Right lobe of liver (tissue), 4 donors: ENCODE results near the gene DACH1.

Source experiments
- POLR2A ChIP-seq: fragments of 450-650 bp; IDR thresholded peaks from one replicate; pipeline ENCODE4 v1.6.1; 2017; ENCODE audit warnings: antibody characterized with exemption, mild to moderate bottlenecking
- TF ChIP-seq, protein P1 (sequence below), 4 donors: fragments of 200-600 bp in 3 of 4; fragments of 450-650 bp in 1 of 4; IDR thresholded peaks; one replicate each; pipeline versions ENCODE4 v1.5.1 to v1.8.0; 2016 to 2022; ENCODE audit warnings: antibody characterized with exemption in 4 of 4, mild to moderate bottlenecking in 2 of 4
- donor health status: DM: no; HTN: no; CAD: no.
- donor health status: DM: no; HTN: no; CAD: no.
- donor health status: DM: no; HTN: yes; CAD: no.

DNA sequence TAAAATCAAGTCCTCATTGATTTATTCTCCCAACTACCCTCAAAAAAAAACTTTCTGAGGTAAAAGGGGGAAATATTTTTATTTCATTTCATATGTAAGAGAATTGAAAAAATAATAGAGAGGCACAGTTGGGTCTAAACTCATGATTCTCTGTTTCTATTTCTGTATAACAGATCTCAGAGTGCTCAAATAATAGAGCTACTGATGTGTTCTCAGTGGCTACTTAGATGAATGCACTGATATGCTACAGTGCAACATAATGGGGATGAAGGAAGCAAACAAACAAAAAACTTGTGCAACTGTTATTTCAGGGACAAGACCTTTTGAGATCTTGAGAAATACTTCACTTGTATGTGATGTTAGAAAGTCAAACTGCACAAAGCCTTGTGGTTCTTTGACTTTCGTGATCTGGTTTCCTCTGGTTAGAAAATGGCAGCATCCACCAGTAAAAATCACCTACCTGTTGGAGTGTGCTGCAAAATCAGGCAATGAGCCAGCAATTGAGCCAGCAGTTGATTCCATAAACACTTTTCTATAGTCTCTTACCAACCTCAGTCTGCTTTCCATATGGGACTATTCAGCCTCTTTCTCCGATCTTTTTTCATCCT lies 9.7 kb upstream of the DACH1 start:
- TF ChIP-seq, protein P1, sequence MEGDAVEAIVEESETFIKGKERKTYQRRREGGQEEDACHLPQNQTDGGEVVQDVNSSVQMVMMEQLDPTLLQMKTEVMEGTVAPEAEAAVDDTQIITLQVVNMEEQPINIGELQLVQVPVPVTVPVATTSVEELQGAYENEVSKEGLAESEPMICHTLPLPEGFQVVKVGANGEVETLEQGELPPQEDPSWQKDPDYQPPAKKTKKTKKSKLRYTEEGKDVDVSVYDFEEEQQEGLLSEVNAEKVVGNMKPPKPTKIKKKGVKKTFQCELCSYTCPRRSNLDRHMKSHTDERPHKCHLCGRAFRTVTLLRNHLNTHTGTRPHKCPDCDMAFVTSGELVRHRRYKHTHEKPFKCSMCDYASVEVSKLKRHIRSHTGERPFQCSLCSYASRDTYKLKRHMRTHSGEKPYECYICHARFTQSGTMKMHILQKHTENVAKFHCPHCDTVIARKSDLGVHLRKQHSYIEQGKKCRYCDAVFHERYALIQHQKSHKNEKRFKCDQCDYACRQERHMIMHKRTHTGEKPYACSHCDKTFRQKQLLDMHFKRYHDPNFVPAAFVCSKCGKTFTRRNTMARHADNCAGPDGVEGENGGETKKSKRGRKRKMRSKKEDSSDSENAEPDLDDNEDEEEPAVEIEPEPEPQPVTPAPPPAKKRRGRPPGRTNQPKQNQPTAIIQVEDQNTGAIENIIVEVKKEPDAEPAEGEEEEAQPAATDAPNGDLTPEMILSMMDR (IDR thresholded peaks at IDR 0.05) = no peak
- TF ChIP-seq POLR2A = no peak
